OCI-LY7 (cell line): ENCODE results near the gene TMPRSS15. TPM values are rescaled to one million over a fixed set of nuclear protein-coding genes. Genes with fewer than 3 reads are reported as not detected.

Experiments used
- BruUV-seq: library from RNA; stranded (reverse); fragments of 400-500 nt; replicated peaks from 2 replicates; lab custom pipeline; 2021; lab: Mats Ljungman, UMichigan
- CTCF ChIA-PET: fragments of 300-600 bp; sonication (Branson Sonifier 250); formaldehyde crosslinking; loops from one replicate; lab custom pipeline; 2022; ENCODE audit warnings: antibody characterized with exemption; ENCODE audit not compliant: unreplicated experiment; lab: Charles Lee
- POLR2A ChIA-PET: fragments of 300-600 bp; sonication (Branson Sonifier 250); formaldehyde crosslinking; loops from one replicate; lab custom pipeline; 2022; ENCODE audit warnings: antibody characterized with exemption; lab: Charles Lee
- DNase-seq: peaks from one replicate; pipeline ENCODE4 v3.0.0-alpha.2; 2015; ENCODE audit warnings: low spot score
- H2AFZ ChIP-seq: fragments of 200-600 bp; sonication (generic), shearing (Covaris generic); 2 replicates; pipeline ENCODE4 v1.6.1; 2014; ENCODE audit warnings: mild to moderate bottlenecking, antibody characterized with exemption, low read length, moderate library complexity
- H3K27ac ChIP-seq: fragments of 200-600 bp; sonication (generic); 2 replicates; pipeline ENCODE4 v1.5.1; 2014; ENCODE audit warnings: mixed run types, low read depth, mild to moderate bottlenecking, moderate library complexity, low read length, inconsistent platforms; ENCODE audit not compliant: poor library complexity, severe bottlenecking
- H3K36me3 ChIP-seq: fragments of 200-600 bp; sonication (generic); 2 replicates; pipeline ENCODE4 v1.6.1; 2014; ENCODE audit warnings: mild to moderate bottlenecking, antibody characterized with exemption, low read length, moderate library complexity, mixed read lengths; ENCODE audit not compliant: insufficient read depth
- H3K4me1 ChIP-seq: fragments of 200-600 bp; sonication (generic); 2 replicates; pipeline ENCODE4 v1.5.1; 2014; ENCODE audit warnings: mild to moderate bottlenecking, low read length; ENCODE audit not compliant: insufficient read depth, poor library complexity, severe bottlenecking
- H3K4me2 ChIP-seq: fragments of 200-600 bp; sonication (generic); 2 replicates; pipeline ENCODE4 v1.6.1; 2014; ENCODE audit warnings: mild to moderate bottlenecking, low read length
- H3K4me3 ChIP-seq: fragments of 200-600 bp; sonication (generic); 2 replicates; pipeline ENCODE4 v1.5.1; 2014; ENCODE audit warnings: mild to moderate bottlenecking, low read depth, low read length; ENCODE audit not compliant: poor library complexity, severe bottlenecking
- H3K79me2 ChIP-seq: fragments of 200-600 bp; sonication (generic); 2 replicates; pipeline ENCODE4 v1.6.1; 2016; ENCODE audit warnings: low read depth, mild to moderate bottlenecking, low read length, moderate library complexity, mixed read lengths; ENCODE audit not compliant: insufficient read depth
- H3K9me2 ChIP-seq: fragments of 200-600 bp; sonication (generic); 2 replicates; pipeline ENCODE4 v1.6.1; 2016; ENCODE audit warnings: mild to moderate bottlenecking, low read length, mixed read lengths; ENCODE audit not compliant: insufficient read depth
- H3K9me3 ChIP-seq: fragments of 200-600 bp; sonication (generic); 2 replicates; pipeline ENCODE4 v1.6.1; 2014; ENCODE audit warnings: mild to moderate bottlenecking, mixed run types, low read length, mixed read lengths
- H4K20me1 ChIP-seq: fragments of 200-600 bp; sonication (generic); 2 replicates; pipeline ENCODE4 v1.6.1; 2014; ENCODE audit warnings: mild to moderate bottlenecking, antibody characterized with exemption, low read length, moderate library complexity, mixed read lengths; ENCODE audit not compliant: insufficient read depth
- CTCF ChIP-seq: fragments of 200-600 bp; sonication (generic); conservative IDR thresholded peaks from 2 replicates; pipeline ENCODE4 v1.5.1; 2014; ENCODE audit warnings: mild to moderate bottlenecking, antibody characterized with exemption, low read length, moderate library complexity, mixed read lengths
- EZH2phosphoT487 ChIP-seq: fragments of 200-600 bp; sonication (generic); IDR thresholded peaks from 2 replicates; pipeline ENCODE4 v1.6.1; 2018; ENCODE audit warnings: low read depth, borderline replicate concordance, mild to moderate bottlenecking, mixed run types, antibody characterized with exemption, low read length, moderate library complexity, mixed read lengths
- intact Hi-C: fragments of 100-400 bp; cut with micrococcal nuclease; formaldehyde crosslinking; loops from one replicate; pipeline ENCODE4 v1.10.0; 2022; ENCODE audit not compliant: unreplicated experiment
- total RNA-seq, 2 experiments: library from RNA; depleted of rRNA in 1 of 2; stranded (reverse); fragments of >200 nt in 1 of 2; shearing (Covaris generic) in 1 of 2; gene quantifications; 2 replicates each; pipeline ENCODE4 v1.2.3, GENCODE V29; 2014 to 2022

Gene TMPRSS15
- total RNA-seq, 2 experiments from 2014 or later: 0.03 to 0.13 TPM

GRCh38 chr21:18368205-18368604, 35.4 kb downstream of the TMPRSS15 start:
- TF ChIP-seq CTCF: no peak
- no peak for TF ChIP-seq EZH2phosphoT487
- Histone ChIP-seq H2AFZ (no peak overlapping the region), H3K79me2 (no peaks in the 10 kb centered on the region), H4K20me1 (no peaks in the 10 kb centered on the region), H3K27ac (no peak overlapping the region), H3K9me3 (0 out of 2 replicates have a peak, but pooled peaks cover 4% of the 10 kb centered on the region), H3K4me1 (peaks cover 14% of the 10 kb centered on the region), H3K9me2 (no peaks in the 10 kb centered on the region), H3K4me2 (no peak overlapping the region), H3K36me3 (no peaks in the 10 kb centered on the region), H3K4me3 (no peak overlapping the region)
- DNase-seq: no peak
- POLR2A ChIA-PET: no interaction called here
- BruUV-seq: no TSS peak
- CTCF ChIA-PET: no interaction called here
- intact Hi-C loops: loop anchor here (5.0 kb wide), 1 partner anchor 71 kb away; no protein-coding TSS in a partner anchor

- ChIA-PET CTCF (no interaction called here), POLR2A (interaction anchor here (0.6 to 1.1 kb wide), 4 partner anchors 9 to 131 kb away, joined by 3 read pairs; no protein-coding TSS in a partner anchor)
- Histone ChIP-seq H3K27ac (no peak overlapping the region), H3K9me2 (no peaks in the 10 kb centered on the region), H2AFZ (no peak overlapping the region), H3K9me3 (no peaks in the 10 kb centered on the region), H3K4me2 (no peak overlapping the region), H3K79me2 (no peaks in the 10 kb centered on the region), H3K4me1 (no peaks in the 10 kb centered on the region), H4K20me1 (no peaks in the 10 kb centered on the region), H3K36me3 (no peaks in the 10 kb centered on the region), H3K4me3 (no peak overlapping the region)
- TF ChIP-seq CTCF (no peak), EZH2phosphoT487 (no peak)
- no TSS peak for BruUV-seq
- intact Hi-C loops: no loop called here
- DNase-seq: no peak
Observed at GRCh38 chr21:18356801-18357200, 46.8 kb downstream of the TMPRSS15 start.

GRCh38 chr21:18354947-18355346, 48.6 kb downstream of the TMPRSS15 start:
- Histone ChIP-seq H3K4me1 (no peaks in the 10 kb centered on the region), H3K79me2 (no peaks in the 10 kb centered on the region), H4K20me1 (no peaks in the 10 kb centered on the region), H2AFZ (no peak overlapping the region), H3K9me2 (no peaks in the 10 kb centered on the region), H3K36me3 (no peaks in the 10 kb centered on the region), H3K9me3 (no peaks in the 10 kb centered on the region), H3K27ac (no peak overlapping the region), H3K4me3 (no peak overlapping the region), H3K4me2 (no peak overlapping the region)
- CTCF ChIA-PET: no interaction called here
- POLR2A ChIA-PET: no interaction called here
- TF ChIP-seq CTCF (no peak), EZH2phosphoT487 (no peak)
- intact Hi-C loops: no loop called here
- no TSS peak for BruUV-seq
- no peak for DNase-seq
